Neural progenitor cell (in vitro differentiated cells): ENCODE data around the gene TAF4B.

Experiments
- EZH2 ChIP-seq: fragments of 200-600 bp; sonication (generic); IDR thresholded peaks from 2 replicates; pipeline ENCODE4 v1.6.1; 2017; ENCODE audit warnings: antibody characterized with exemption, mild to moderate bottlenecking, moderate library complexity
- EZH2phosphoT487 ChIP-seq: fragments of 200-600 bp; sonication (generic); IDR thresholded peaks from 2 replicates; pipeline ENCODE4 v1.6.1; 2017; ENCODE audit warnings: antibody characterized with exemption
- TF ChIP-seq, protein P1 (sequence below): fragments of 200-600 bp; sonication (generic); IDR thresholded peaks from 2 replicates; pipeline ENCODE4 v1.5.1; 2017; ENCODE audit warnings: antibody characterized with exemption, mild to moderate bottlenecking

DNA sequence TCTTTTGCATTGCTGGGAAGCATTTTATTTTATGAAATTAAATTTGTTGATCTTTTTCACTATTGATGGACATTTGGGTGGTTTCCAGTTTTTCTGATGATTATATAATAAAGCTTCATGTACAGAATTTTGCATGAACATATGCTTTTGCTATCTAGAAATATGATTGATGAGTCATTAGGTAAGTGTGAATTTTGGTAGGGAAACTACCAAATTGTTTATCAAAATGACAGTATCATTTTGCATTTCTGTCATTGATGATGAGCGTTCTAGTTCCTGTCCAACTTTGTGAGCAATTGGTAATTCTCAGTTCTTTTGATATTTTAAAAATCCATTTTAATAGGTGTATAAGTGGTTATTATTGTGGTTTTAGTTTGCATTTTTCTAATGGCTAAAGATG, 67.7 kb downstream of the TAF4B start:
- TF ChIP-seq, protein P1, sequence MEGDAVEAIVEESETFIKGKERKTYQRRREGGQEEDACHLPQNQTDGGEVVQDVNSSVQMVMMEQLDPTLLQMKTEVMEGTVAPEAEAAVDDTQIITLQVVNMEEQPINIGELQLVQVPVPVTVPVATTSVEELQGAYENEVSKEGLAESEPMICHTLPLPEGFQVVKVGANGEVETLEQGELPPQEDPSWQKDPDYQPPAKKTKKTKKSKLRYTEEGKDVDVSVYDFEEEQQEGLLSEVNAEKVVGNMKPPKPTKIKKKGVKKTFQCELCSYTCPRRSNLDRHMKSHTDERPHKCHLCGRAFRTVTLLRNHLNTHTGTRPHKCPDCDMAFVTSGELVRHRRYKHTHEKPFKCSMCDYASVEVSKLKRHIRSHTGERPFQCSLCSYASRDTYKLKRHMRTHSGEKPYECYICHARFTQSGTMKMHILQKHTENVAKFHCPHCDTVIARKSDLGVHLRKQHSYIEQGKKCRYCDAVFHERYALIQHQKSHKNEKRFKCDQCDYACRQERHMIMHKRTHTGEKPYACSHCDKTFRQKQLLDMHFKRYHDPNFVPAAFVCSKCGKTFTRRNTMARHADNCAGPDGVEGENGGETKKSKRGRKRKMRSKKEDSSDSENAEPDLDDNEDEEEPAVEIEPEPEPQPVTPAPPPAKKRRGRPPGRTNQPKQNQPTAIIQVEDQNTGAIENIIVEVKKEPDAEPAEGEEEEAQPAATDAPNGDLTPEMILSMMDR = no peak
- no peak for TF ChIP-seq EZH2
- TF ChIP-seq EZH2phosphoT487 = no peak
